Dendritic cell treated with granulocyte-macrophage colony-stimulating factor and Interleukin-4, amounts not matched to agents 40 ng/mL and 50 ng/mL, for 4 days (primary cell): ENCODE results near the gene LAMC3.

Source experiments
- H3K27ac Mint-ChIP-seq: one replicate; pipeline ENCODE4 v1.8.0; 2022; ENCODE audit warnings: mild to moderate bottlenecking, mixed read lengths
- H3K27me3 Mint-ChIP-seq: one replicate; pipeline ENCODE4 v1.8.0; 2022; ENCODE audit warnings: mild to moderate bottlenecking, mixed read lengths
- H3K36me3 Mint-ChIP-seq: one replicate; pipeline ENCODE4 v1.8.0; 2022; ENCODE audit warnings: low read depth, mixed read lengths
- H3K4me1 Mint-ChIP-seq: one replicate; pipeline ENCODE4 v1.8.0; 2022; ENCODE audit warnings: low read depth, mixed read lengths
- H3K4me3 Mint-ChIP-seq: one replicate; pipeline ENCODE4 v1.8.0; 2022; ENCODE audit warnings: mild to moderate bottlenecking, moderate library complexity, mixed read lengths
- H3K9me3 Mint-ChIP-seq: one replicate; pipeline ENCODE4 v1.8.0; 2022; ENCODE audit warnings: mixed read lengths
- intact Hi-C: fragments of 100-400 bp; cut with micrococcal nuclease; formaldehyde crosslinking; loops from one replicate; pipeline ENCODE4 v1.15.0; 2022

The LAMC3 gene

DNA sequence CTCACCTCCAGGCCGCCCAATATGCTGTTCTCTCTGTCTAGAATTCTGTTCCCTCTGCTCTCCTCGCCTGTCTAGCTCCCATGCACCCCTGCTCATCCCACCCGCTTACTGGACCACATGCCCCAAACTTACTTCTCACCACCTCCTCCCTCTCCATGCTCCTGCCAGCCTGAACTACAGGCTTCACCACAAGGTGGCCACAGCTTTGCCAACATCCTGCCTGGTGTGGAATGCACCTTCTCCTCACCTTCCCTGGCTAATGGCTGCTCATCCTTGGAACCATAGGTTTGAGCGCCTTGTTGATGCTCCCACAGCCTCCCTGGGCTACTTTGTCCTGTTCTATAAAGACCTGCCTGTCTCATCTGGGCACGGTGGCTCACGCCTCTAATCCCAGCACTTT is 9.6 kb downstream of the LAMC3 start:
- Mint-ChIP-seq H3K27ac (no peak overlapping the region), H3K4me1 (no peaks in the 10 kb centered on the region), H3K4me3 (no peak overlapping the region), H3K27me3 (peaks cover 3% of the 10 kb centered on the region), H3K9me3 (no peaks in the 10 kb centered on the region), H3K36me3 (no peaks in the 10 kb centered on the region)
- intact Hi-C loops: no loop called here

DNA sequence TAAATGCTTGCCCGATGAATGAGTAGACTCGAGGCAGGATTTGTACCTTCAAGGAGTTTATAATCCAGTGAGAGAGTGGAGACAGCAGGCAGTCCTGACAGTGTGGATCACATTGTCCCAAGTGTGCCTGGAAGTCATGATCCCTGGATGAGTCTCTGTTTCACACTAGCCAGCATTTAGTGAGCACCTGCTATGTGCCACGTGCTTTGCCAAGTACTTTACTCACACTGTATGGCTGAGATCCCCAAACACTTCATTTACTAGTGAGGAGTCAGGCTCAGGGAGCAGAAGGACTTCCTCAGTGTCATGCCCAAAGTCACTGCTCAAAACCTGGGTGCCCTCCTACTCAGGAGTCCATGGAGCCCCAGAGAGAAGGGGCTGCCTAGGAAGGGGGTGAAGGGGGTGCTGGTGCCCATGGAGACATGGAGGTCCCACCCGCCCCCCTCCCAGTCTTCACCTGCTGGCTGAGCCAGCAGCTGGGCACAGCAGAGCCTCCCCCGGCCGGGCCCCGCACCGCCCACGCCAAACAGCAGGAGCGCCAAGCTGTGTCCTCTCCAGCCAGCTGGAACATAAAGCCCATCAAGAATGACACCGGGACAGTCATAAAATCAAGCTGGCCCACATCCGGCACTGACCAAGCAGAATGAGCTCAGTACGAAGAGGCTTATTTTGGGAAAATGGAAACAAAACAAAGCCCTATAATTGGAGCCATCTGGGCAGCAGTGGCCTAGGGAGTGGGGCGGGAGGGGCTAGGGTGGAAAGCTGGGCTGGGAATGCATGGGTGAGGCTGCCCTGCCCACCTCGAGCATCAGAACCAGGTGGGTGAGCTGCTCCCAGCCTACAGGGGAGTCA is 10.6 kb downstream of the LAMC3 start:
- H3K27me3 Mint-ChIP-seq: peaks cover 3% of the 10 kb centered on the region
- intact Hi-C loops: no loop called here
- no peaks in the 10 kb centered on the region for H3K36me3 Mint-ChIP-seq
- no peaks in the 10 kb centered on the region for H3K9me3 Mint-ChIP-seq
- H3K27ac Mint-ChIP-seq: no peak overlapping the region
- no peak overlapping the region for H3K4me3 Mint-ChIP-seq
- no peaks in the 10 kb centered on the region for H3K4me1 Mint-ChIP-seq

DNA sequence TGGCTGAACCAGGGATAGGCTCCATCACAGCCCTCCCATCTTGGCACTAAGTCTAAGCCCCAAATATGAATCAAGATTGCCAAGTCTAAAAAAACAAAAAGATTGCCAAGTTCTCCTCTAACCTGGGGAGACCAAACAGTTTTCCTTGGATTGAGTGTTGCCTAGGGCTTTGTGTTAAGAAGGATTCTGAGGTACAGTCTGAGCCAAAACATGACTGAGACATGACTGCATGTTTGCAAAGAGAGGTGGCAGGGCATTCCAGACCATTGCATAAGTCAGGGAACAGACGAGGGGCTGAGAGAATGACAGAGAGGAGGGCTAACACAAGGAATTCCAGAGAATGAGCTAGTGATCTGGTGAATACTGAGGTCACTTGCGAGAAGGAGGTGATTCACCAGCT is 11.4 kb downstream of the LAMC3 start:
- Mint-ChIP-seq H3K4me1 (no peaks in the 10 kb centered on the region), H3K27ac (no peak overlapping the region), H3K36me3 (no peaks in the 10 kb centered on the region), H3K4me3 (no peak overlapping the region), H3K9me3 (no peaks in the 10 kb centered on the region), H3K27me3 (peaks cover 3% of the 10 kb centered on the region)
- intact Hi-C loops: no loop called here

DNA sequence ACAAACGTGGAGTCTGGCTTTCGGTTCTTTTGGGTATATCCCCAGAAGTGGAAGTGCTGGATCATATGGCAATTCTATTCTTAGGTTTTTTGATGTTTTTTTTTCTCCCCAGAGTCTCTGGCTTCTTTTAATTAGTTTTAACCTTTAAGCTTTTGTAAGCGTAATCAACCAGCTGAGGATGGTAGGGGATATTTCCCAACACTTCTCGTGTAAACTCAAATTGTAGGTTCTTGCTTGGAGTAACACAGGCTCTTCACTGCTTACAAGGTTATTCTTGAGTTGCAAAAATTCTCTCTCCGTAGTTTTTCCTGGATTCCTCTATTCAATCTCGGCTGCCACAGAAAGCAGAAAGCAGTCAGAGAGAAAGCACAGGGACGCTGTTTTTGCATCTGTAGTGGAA is 11.9 kb downstream of the LAMC3 start:
- H3K36me3 Mint-ChIP-seq: no peaks in the 10 kb centered on the region
- peaks cover 3% of the 10 kb centered on the region for H3K27me3 Mint-ChIP-seq
- no peaks in the 10 kb centered on the region for H3K9me3 Mint-ChIP-seq
- intact Hi-C loops: no loop called here
- H3K27ac Mint-ChIP-seq: no peak overlapping the region
- no peaks in the 10 kb centered on the region for H3K4me1 Mint-ChIP-seq
- no peak overlapping the region for H3K4me3 Mint-ChIP-seq

DNA sequence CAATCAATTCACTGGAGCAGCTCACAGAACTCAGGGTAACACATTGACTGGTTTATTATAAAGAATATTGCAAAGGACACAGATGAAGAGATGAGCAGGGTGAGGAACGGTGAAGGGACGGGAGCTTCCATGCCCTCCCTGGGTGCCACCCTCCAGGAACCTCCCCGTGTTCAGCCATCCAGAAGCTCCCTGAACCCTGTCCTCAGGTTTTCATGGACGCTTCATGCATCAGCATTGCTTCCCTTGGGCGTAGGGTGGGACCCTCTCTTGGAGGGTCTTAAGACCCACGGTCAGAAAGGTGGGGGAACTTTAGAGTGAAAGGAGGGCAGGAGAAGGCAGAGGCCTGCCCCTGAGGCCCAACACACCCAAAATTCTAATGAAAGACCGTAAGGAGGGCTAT is 12.8 kb downstream of the LAMC3 start:
- Mint-ChIP-seq H3K9me3 (no peaks in the 10 kb centered on the region), H3K27me3 (peaks cover 3% of the 10 kb centered on the region), H3K4me1 (no peaks in the 10 kb centered on the region), H3K4me3 (no peak overlapping the region), H3K27ac (no peak overlapping the region), H3K36me3 (no peaks in the 10 kb centered on the region)
- intact Hi-C loops: no loop called here

DNA sequence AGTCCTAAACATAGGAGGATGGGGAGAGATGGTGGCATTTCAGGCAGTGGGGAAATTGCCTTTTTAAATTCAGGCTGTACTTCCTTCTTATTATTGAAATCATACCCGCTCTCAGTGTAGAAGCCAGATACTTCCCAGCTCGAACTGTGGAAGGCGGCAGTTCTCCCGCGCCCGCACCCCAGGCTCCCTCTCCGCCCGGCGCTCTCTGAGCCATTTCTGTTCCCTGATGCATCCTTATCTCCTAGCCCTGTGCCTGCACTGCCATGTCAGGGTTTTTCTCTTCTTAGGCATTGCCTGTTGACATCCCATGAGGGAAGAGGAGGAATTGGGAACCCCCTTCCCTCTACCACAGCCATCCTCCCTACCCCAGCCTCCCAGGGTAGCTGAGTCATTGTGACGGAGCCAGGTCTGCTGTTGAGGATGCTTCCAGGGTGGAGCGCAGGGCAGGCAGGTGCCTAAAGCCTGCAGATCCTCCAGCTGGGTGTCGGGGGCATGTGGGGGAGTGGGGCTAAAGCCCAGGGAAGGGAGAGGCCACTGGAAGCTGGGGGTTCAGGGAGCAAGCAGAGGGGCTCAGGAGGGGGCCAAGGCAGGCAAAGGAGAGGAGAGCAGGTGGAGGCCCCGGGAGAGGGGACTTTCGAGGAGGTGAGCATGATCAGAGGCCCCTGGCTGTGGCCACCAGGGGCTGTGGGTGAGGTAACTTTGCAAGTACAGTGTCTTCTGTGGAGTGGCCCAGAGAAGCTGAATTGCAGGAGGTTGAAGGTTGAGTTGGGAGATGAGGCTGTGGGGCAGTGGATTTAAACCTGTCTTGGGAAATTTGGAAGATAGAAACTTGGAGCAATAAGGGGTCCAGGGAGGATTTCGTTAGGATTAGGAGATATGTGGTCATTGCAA is 16.2 kb downstream of the LAMC3 start:
- Mint-ChIP-seq H3K27me3 (peaks cover 2% of the 10 kb centered on the region), H3K9me3 (no peaks in the 10 kb centered on the region), H3K27ac (no peak overlapping the region), H3K36me3 (no peaks in the 10 kb centered on the region), H3K4me3 (no peak overlapping the region), H3K4me1 (no peaks in the 10 kb centered on the region)
- intact Hi-C loops: no loop called here

DNA sequence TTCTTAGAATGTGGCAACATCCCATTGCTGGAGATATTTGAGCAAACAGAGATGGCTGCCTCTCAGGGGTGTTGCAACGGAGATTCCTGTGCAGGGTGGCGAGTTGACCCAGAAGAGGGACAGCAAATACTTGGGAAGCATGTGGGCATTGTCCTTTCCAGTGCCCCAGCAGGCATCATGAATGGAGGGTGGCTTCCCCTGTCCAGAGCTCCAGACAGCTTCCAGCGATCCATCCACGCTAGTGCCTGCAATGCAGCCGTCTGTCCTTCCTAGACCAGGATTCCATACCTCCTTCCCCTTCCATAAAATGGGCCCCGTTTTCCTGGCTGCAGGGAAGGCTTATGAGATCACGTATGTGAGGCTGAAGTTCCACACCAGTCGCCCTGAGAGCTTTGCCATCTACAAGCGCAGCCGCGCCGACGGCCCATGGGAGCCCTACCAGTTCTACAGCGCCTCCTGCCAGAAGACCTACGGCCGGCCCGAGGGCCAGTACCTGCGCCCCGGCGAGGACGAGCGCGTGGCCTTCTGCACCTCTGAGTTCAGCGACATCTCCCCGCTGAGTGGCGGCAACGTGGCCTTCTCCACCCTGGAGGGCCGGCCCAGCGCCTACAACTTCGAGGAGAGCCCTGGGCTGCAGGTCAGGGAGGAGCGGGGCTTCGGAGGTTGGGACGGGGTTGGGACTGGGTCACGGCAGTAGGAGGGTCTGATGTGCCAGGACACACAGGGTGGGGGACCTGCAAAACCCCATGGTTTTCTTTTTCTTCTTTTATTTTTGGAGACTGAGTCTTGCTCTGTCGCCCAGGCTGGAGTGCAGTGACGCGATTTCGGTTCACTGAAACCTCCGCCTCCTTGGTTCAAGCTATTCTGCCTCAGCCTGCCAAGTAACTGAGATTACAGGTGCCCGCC is 17.2 kb downstream of the LAMC3 start:
- no peaks in the 10 kb centered on the region for H3K9me3 Mint-ChIP-seq
- no peak overlapping the region for H3K27ac Mint-ChIP-seq
- intact Hi-C loops: no loop called here
- H3K36me3 Mint-ChIP-seq: no peaks in the 10 kb centered on the region
- H3K27me3 Mint-ChIP-seq: peaks cover 2% of the 10 kb centered on the region
- H3K4me1 Mint-ChIP-seq: no peaks in the 10 kb centered on the region
- no peak overlapping the region for H3K4me3 Mint-ChIP-seq

DNA sequence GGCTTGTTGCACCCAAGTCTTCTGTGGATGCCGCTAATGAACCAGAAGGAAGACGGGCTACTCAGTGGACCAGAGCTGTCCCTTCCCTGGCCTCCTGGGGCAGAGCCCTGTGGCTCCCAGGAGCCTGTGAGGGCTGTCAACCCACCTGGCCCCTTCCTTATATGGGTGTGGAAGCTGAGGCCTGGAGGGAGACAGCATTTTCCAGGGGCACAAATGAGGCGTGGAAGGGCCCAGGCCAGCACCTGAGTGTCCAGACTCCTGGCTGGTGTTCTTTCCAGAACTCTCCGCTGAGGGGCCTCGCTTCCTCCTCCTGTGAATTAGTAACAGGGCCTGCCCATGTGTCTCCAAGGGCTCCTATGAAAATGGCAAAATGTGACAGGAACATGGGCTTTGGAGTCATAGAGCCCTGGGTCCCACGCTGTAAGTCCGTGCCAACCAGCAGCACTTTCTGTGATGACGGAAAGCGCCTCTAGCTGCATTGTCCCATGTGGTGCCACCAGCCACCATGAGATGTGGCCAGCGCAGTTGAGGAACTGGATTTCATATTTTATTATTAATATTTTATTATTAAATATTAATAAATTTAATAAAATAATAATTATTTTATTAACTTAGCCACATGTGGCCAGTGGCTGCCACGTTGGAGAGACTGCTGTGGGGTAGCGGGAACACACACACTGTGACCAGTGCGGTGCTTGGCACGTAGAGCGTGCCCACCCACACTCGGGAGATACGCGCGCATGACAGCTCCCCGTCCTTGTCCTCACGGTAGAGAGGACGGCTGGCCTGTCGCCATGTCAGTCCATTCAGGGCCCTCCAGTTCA is 18.3 kb downstream of the LAMC3 start:
- intact Hi-C loops: no loop called here
- no peaks in the 10 kb centered on the region for H3K9me3 Mint-ChIP-seq
- H3K4me3 Mint-ChIP-seq: no peak overlapping the region
- H3K27me3 Mint-ChIP-seq: no peaks in the 10 kb centered on the region
- H3K27ac Mint-ChIP-seq: no peak overlapping the region
- no peaks in the 10 kb centered on the region for H3K4me1 Mint-ChIP-seq
- H3K36me3 Mint-ChIP-seq: no peaks in the 10 kb centered on the region

DNA sequence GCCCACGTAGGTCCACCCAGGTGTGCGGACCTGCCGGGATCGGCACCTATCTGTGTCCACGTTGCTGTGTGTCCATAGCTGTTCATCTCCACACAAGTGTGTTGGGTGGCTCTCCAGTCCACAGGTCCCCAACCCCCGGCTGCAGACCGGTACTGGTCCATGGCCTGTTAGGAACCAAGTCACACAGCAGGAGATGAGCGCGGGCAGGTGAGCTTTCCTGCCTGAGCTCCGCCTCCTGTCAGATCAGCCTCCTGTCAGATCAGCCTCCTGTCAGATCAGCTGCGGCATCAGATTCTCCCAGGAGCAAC is 18.9 kb downstream of the LAMC3 start:
- no peaks in the 10 kb centered on the region for H3K9me3 Mint-ChIP-seq
- no peaks in the 10 kb centered on the region for H3K36me3 Mint-ChIP-seq
- H3K27me3 Mint-ChIP-seq: peaks cover 1% of the 10 kb centered on the region

DNA sequence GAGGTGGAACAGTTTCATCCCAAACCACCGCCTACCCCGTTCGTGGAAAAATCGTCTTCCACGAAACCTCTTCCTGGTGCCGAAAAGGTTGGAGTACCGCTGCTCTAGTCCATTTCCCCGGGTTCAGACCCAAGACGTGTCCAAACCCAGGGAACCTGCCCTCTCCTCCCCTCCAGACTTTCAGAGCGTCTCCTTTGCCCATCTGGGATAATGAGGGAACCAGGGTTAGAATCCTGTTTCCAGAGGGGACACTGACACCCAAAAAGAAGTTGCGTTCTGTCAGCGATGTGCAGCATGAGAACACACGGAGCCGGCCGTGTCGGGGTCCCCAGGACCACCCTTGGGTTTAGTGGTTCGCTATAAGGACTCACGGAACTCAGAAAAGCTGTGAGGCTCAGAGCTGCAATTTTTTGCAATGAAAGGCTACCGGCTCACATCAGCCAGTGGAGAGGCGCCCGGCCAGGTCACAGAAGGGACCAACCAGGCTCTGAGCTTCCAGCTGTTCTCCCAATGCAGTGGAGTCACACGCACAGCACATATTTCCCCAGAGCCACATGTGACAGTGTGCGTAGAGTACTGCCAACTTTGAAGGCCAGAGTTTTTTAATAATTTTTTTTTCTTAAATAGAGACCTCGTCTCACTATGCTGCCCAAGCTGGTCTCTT is 19.4 kb downstream of the LAMC3 start:
- no peak overlapping the region for H3K27ac Mint-ChIP-seq
- intact Hi-C loops: no loop called here
- H3K4me3 Mint-ChIP-seq: no peak overlapping the region
- no peaks in the 10 kb centered on the region for H3K9me3 Mint-ChIP-seq
- peaks cover 1% of the 10 kb centered on the region for H3K27me3 Mint-ChIP-seq
- H3K36me3 Mint-ChIP-seq: no peaks in the 10 kb centered on the region
- H3K4me1 Mint-ChIP-seq: peaks cover 2% of the 10 kb centered on the region

More for the DNA sequence above, 18.9 kb downstream of the LAMC3 start:
- no peak overlapping the region for H3K4me3 Mint-ChIP-seq
- no peaks in the 10 kb centered on the region for H3K4me1 Mint-ChIP-seq
- intact Hi-C loops: no loop called here
- H3K27ac Mint-ChIP-seq: no peak overlapping the region

DNA sequence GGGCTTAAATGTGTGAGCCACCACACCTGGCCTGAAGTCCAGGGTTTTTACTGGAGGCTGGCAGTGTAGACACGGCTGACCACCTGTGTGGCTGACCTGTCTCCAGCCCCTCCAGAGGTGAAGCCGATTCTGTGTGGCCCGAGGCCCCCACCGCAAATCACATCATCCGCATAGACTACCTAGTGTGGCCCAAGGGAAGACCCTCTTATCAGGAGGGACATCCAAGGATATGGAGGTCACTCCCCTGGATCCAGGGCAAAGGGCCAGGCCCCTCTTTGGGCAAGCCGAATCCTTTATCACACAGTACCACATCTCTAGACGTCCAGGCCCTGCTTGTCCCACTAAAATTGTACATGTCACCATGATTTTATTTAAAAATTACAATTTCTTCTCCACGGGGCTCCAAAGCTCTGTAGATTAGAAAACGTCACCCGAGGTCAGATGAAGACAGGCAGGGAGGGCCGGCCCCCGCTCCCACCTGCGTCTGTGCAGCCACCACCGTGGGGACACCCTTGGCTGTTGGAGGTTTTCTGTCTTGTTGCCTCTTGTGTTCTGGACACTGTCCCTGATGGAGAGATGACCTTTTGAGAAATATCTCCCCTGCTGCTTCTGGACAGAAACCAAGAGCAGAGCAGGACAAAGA is 20.1 kb downstream of the LAMC3 start:
- no peak overlapping the region for H3K27ac Mint-ChIP-seq
- peaks cover 6% of the 10 kb centered on the region for H3K4me1 Mint-ChIP-seq
- no peak overlapping the region for H3K4me3 Mint-ChIP-seq
- no peaks in the 10 kb centered on the region for H3K9me3 Mint-ChIP-seq
- intact Hi-C loops: no loop called here
- no peaks in the 10 kb centered on the region for H3K36me3 Mint-ChIP-seq
- H3K27me3 Mint-ChIP-seq: peaks cover 6% of the 10 kb centered on the region

DNA sequence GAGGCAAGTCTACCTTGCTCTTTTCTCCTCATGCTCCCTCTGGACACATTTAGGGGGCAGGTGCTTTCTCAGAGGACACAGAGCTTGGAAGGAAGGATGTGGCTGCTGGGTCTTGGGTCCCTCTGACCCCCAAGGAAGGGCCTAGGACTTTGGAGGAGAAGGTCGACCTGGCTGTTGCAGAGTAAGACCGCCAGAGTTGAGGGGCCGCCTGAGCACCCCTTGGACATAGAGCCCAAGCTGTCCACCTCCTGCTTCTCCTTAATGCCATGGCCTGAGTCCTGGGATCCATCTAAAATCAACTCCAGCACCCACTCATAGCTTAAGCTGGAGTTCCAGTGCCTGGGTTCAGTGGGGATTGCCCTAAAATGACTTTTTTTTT is 20.6 kb downstream of the LAMC3 start:
- no peaks in the 10 kb centered on the region for H3K9me3 Mint-ChIP-seq
- H3K27ac Mint-ChIP-seq: no peak overlapping the region
- no peak overlapping the region for H3K4me3 Mint-ChIP-seq
- H3K4me1 Mint-ChIP-seq: peaks cover 6% of the 10 kb centered on the region
- intact Hi-C loops: no loop called here
- H3K27me3 Mint-ChIP-seq: peaks cover 6% of the 10 kb centered on the region
- H3K36me3 Mint-ChIP-seq: no peaks in the 10 kb centered on the region
